Measurements from ENCODE around the gene GON7. TPM values are rescaled to one million over a fixed set of nuclear protein-coding genes. Genes with fewer than 3 reads are reported as not detected.
"Not testable (repeated sequence)": the region's sequence is repeated elsewhere in the genome, so short reads cannot be mapped to it uniquely, and the experiment has no call there.

The GON7 gene
- total RNA-seq, 1 donor from 2014 or later, result 11.3 TPM

DNA sequence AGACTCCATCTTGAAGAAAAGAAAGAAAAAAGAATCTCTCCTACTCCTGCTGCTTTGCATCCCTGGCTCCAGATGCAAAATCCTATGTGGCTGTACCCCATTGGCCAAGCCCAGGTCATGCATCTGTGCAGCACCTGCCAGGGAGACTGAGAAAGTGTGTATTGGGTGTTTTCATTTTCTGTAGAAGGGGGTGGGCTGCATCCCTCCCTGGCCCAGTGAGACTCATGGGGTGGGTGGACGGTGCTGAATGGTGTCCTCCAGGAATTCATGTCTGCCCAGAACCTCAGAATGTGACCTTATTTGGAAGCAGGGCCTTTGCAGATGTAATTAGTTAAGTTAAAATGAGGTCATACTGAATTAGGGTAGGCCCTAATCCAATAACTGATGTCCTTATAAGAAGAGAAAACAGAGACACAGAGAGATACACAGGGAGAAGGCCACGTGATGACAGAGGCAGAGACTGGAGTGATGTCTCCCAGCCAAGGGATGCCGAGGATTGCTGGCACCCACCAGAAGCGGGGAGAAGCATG lies 45.4 kb downstream of the GON7 start:
- CTCF ChIA-PET, result no interaction called here
- Mint-ChIP-seq H3K4me3 (no peak overlapping the region), H3K27ac (no peak overlapping the region), H3K36me3 (ENCODE audit: low read depth) (no peaks in the 10 kb centered on the region), H3K27me3 (no peaks in the 10 kb centered on the region), H3K9me3 (no peaks in the 10 kb centered on the region), H3K4me1 (no peaks in the 10 kb centered on the region)
- TF ChIP-seq, protein P1, sequence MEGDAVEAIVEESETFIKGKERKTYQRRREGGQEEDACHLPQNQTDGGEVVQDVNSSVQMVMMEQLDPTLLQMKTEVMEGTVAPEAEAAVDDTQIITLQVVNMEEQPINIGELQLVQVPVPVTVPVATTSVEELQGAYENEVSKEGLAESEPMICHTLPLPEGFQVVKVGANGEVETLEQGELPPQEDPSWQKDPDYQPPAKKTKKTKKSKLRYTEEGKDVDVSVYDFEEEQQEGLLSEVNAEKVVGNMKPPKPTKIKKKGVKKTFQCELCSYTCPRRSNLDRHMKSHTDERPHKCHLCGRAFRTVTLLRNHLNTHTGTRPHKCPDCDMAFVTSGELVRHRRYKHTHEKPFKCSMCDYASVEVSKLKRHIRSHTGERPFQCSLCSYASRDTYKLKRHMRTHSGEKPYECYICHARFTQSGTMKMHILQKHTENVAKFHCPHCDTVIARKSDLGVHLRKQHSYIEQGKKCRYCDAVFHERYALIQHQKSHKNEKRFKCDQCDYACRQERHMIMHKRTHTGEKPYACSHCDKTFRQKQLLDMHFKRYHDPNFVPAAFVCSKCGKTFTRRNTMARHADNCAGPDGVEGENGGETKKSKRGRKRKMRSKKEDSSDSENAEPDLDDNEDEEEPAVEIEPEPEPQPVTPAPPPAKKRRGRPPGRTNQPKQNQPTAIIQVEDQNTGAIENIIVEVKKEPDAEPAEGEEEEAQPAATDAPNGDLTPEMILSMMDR (IDR thresholded peaks at IDR 0.05), result no peak
- ATAC-seq (ENCODE audit: low read depth) (no peak), DNase-seq (no peak)
- intact Hi-C loops (cut with micrococcal nuclease), result no loop called here
- POLR2A ChIA-PET, result no interaction called here

DNA sequence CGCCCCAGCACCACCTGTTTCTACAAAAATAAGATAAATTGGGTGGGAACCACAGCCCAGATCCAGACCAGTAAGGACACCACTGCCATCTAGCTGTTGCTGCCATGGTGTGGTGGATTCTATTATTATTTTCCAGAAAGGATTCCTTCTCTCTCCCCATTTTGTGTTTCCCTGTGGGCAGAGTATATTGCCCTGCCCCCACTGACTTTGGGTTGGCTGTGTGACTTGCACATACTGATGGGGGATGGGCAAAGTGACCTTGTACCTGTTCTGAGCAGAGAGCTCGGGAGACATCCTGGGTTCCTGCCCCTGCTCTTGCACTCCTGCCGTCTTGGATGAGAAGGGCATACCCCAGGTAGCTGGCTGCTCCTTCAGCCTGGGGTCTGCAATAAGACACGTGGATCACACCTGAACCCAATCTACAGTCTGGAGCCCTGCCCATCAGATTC lies 46.5 kb downstream of the GON7 start:
- TF ChIP-seq, protein P1 (IDR thresholded peaks at IDR 0.05), result no peak

DNA sequence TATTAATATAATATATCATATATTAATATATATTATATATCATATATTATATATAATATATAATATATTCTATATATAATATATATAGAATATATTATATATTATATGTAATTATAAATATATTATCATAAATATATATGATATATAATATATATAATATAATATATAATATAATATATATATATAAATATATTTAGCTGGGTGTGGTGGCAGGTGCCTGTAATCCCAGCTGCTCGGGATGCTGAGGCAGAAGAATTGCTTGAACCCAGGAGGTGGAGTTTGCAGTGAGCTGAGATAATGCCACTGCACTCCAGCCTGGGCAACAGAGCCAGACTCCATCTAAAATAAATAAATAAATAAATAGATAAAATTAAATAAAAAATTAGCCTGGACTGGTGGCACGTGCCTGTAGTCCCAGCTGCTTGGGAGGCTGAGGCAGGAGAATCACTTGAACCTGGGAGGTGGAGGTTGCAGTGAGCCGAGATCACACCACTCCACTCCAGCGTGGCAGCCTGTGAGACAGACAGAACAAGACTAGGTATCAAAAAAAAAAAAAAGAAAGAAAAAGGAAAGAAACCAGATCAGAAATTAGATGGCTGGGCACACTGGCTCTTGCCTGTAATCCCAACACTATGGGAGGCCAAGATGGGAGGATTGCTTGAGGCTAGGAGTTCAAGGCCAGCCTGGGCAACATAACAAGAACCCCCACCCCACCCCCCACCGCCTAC lies 47.1 kb downstream of the GON7 start:
- intact Hi-C loops (cut with micrococcal nuclease); H3K9me3 Mint-ChIP-seq; H3K27me3 Mint-ChIP-seq; POLR2A ChIA-PET; ATAC-seq (ENCODE audit: low read depth); DNase-seq; H3K36me3 Mint-ChIP-seq (ENCODE audit: low read depth); H3K4me1 Mint-ChIP-seq; H3K27ac Mint-ChIP-seq; H3K4me3 Mint-ChIP-seq; CTCF ChIA-PET: not testable (repeated sequence)

More for the DNA sequence above, 46.5 kb downstream of the GON7 start:
- ATAC-seq (ENCODE audit: low read depth), result no peak
- Mint-ChIP-seq H3K4me3 (no peak overlapping the region), H3K27ac (no peak overlapping the region), H3K36me3 (ENCODE audit: low read depth) (no peaks in the 10 kb centered on the region), H3K27me3 (no peaks in the 10 kb centered on the region), H3K4me1 (no peaks in the 10 kb centered on the region), H3K9me3 (no peaks in the 10 kb centered on the region)
- POLR2A ChIA-PET, result no interaction called here
- intact Hi-C loops (cut with micrococcal nuclease), result no loop called here
- no peak for DNase-seq
- CTCF ChIA-PET, result no interaction called here

DNA sequence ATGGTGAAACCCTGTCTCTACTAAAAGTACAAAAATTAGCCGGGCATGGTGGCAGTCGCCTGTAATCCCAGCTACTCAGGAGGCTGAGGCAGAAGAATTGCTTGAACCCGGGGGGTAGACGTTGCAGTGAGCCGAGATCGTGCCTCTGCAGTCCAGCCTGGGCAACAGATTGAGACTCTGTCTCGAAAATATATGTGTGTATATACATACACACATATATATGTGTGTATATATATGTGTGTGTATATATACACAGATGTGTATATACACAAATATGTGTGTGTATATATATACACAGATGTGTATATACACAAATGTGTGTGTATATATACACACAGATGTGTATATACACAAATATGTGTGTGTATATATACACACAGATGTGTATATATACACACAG lies 48.5 kb downstream of the GON7 start:
- CTCF ChIA-PET; ATAC-seq (ENCODE audit: low read depth); H3K36me3 Mint-ChIP-seq (ENCODE audit: low read depth); H3K9me3 Mint-ChIP-seq; H3K4me1 Mint-ChIP-seq; H3K4me3 Mint-ChIP-seq; DNase-seq; intact Hi-C loops (cut with micrococcal nuclease); H3K27me3 Mint-ChIP-seq; H3K27ac Mint-ChIP-seq: not testable (repeated sequence)
- POLR2A ChIA-PET, result interaction anchor here (0.6 kb wide), 1 partner anchor 10 kb away, joined by 7 read pairs; no protein-coding TSS in a partner anchor

DNA sequence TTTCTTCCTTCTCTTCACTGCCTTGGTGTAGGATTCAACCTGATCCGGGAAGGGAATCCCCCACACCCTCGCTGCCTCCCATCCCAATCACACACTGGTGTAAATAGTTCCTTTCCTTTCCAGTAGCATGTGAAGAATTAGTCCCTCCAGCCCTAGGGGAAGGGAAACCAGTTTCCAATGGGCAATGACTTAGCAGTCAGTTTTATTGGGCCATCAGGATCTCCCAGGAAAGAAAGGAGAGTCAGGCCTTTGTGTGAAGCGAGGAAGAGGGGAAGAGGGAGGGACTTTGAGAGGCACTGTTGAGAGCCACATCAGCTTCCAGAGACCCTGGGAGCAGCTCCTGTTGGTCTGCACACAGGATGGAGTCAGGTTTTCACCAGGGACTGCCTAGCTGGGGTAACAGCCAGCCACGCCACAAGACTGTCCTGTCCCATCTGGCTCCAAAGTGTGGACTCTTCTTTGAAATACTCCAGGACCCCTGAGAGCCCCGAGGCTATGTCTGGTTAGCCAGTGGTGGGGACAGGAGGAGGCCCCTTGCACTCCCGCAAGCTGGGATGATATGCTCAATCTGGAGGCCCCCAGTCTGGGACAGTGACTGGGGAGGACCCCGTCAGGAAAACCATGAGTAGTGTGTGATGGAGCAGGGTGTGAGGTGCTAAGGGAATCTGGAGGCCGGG lies 50.0 kb downstream of the GON7 start:
- Mint-ChIP-seq H3K27ac (no peak overlapping the region), H3K9me3 (no peaks in the 10 kb centered on the region), H3K27me3 (peaks cover 3% of the 10 kb centered on the region), H3K4me3 (no peak overlapping the region), H3K36me3 (ENCODE audit: low read depth) (no peaks in the 10 kb centered on the region), H3K4me1 (no peaks in the 10 kb centered on the region)
- intact Hi-C loops (cut with micrococcal nuclease), result no loop called here
- no peak for DNase-seq
- ChIA-PET CTCF (no interaction called here), POLR2A (no interaction called here)
- ATAC-seq (ENCODE audit: low read depth), result no peak
- TF ChIP-seq, protein P1 (IDR thresholded peaks at IDR 0.05), result no peak

DNA sequence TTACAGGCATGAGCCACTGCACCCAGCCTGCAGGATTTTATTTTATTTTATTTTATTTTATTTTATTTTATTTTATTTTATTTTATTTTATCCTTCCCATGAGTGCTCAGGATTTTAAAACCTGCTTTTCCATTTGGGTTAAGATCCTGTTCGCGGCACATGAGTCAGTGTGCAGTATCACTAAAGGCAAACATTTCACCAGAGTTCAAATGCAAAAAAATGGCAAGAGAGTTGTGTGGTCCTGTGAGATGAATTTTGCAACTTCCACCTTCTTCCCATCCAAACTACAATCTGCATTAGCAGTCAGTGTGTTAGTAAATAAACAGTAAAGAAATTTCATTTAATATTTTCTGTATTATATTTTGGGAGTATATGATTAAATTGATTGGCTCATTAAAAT lies 51.2 kb downstream of the GON7 start:
- no peaks in the 10 kb centered on the region for H3K36me3 Mint-ChIP-seq (ENCODE audit: low read depth)
- ChIA-PET POLR2A (no interaction called here), CTCF (no interaction called here)
- no peaks in the 10 kb centered on the region for H3K4me1 Mint-ChIP-seq
- no peak for DNase-seq
- H3K27ac Mint-ChIP-seq, result no peak overlapping the region
- TF ChIP-seq, protein P1 (IDR thresholded peaks at IDR 0.05), result no peak
- peaks cover 3% of the 10 kb centered on the region for H3K27me3 Mint-ChIP-seq
- no peak for ATAC-seq (ENCODE audit: low read depth)
- no peak overlapping the region for H3K4me3 Mint-ChIP-seq
- no peaks in the 10 kb centered on the region for H3K9me3 Mint-ChIP-seq
- intact Hi-C loops (cut with micrococcal nuclease), result no loop called here

Data from activated B cell treated with CpG ODN at 0.5 μM for 24 hours (primary cell).